GM18861 (cell line): ENCODE results near the gene BCDIN3D.
"Not testable (repeated sequence)": the region's sequence is repeated elsewhere in the genome, so short reads cannot be mapped to it uniquely, and the experiment has no call there.

Experiments used
- ATAC-seq: cut with Tn5 transposase; IDR thresholded peaks from one replicate; pipeline ENCODE4 v1.9.1; 2021; ENCODE audit not compliant: unreplicated experiment

BCDIN3D gene

GRCh38 chr12:49877066-49877465 lies 34.2 kb upstream of the BCDIN3D start:
- ATAC-seq = no peak

- ATAC-seq = no peak
Observed at GRCh38 chr12:49876070-49876469, 33.2 kb upstream of the BCDIN3D start.

- ATAC-seq = no peak
Observed at GRCh38 chr12:49875115-49875720, 32.3 kb upstream of the BCDIN3D start.

GRCh38 chr12:49874142-49874897 lies 31.4 kb upstream of the BCDIN3D start:
- ATAC-seq = no peak

- ATAC-seq = no peak
Observed at GRCh38 chr12:49873361-49873934, 30.5 kb upstream of the BCDIN3D start.

- ATAC-seq = no peak
Observed at GRCh38 chr12:49872781-49873181, 29.9 kb upstream of the BCDIN3D start.

GRCh38 chr12:49872381-49872780 lies 29.5 kb upstream of the BCDIN3D start:
- ATAC-seq = no peak

GRCh38 chr12:49871811-49872251 lies 28.9 kb upstream of the BCDIN3D start:
- ATAC-seq = not testable (repeated sequence)

- ATAC-seq = no peak
Observed at GRCh38 chr12:49871263-49871561, 28.3 kb upstream of the BCDIN3D start.

GRCh38 chr12:49870501-49871262 lies 27.8 kb upstream of the BCDIN3D start:
- no peak for ATAC-seq

- no peak for ATAC-seq
Observed at GRCh38 chr12:49869816-49870500, 27.1 kb upstream of the BCDIN3D start.

- ATAC-seq = no peak
Observed at GRCh38 chr12:49868952-49869815, 26.3 kb upstream of the BCDIN3D start.

- no peak for ATAC-seq
Observed at GRCh38 chr12:49868449-49868848, 25.5 kb upstream of the BCDIN3D start.

- ATAC-seq = no peak
Observed at GRCh38 chr12:49867570-49868341, 24.9 kb upstream of the BCDIN3D start.

- no peak for ATAC-seq
Observed at GRCh38 chr12:49866859-49867569, 24.1 kb upstream of the BCDIN3D start.

GRCh38 chr12:49865782-49866135 lies 22.9 kb upstream of the BCDIN3D start:
- ATAC-seq = no peak

GRCh38 chr12:49865109-49865781 lies 22.3 kb upstream of the BCDIN3D start:
- no peak for ATAC-seq

- ATAC-seq = no peak
Observed at GRCh38 chr12:49864798-49865090, 21.8 kb upstream of the BCDIN3D start.
